ENCODE results near the gene KCTD10. TPM values are rescaled to one million over a fixed set of nuclear protein-coding genes. Genes with fewer than 3 reads are reported as not detected.

The KCTD10 gene
- total and polyA plus RNA-seq, 2 of the 13 experiments (the other 11 are each of a cell fraction or from before 2014, with no cell fraction given) = 6.9 to 25.4 TPM

GRCh38 chr12:109525279-109525585 is 48.1 kb upstream of the KCTD10 start (continued):
- TF ChIP-seq ZNF34 (CRISPR knock-in tag; IDR thresholded peaks at IDR 0.05; ENCODE audit: borderline replicate concordance) (no peak), SKIL (CRISPR knock-in tag; IDR thresholded peaks at IDR 0.05; ENCODE audit: borderline replicate concordance) (no peak), SRSF4 (IDR thresholded peaks at IDR 0.05; ENCODE audit: low read depth, low read length, poor library complexity, severe bottlenecking) (no peak), ZNF781 (CRISPR knock-in tag; IDR thresholded peaks at IDR 0.05; ENCODE audit: borderline replicate concordance, not compliant biosample characterization) (no peak), ATF3 (CRISPR knock-in tag; IDR thresholded peaks at IDR 0.05) (no peak), ZNF318 (CRISPR knock-in tag; IDR thresholded peaks at IDR 0.05) (no peak), ZMYM3 (CRISPR knock-in tag; IDR thresholded peaks at IDR 0.05) (no peak), TEAD2 (CRISPR knock-in tag; IDR thresholded peaks at IDR 0.05) (no peak), ZNF616 (CRISPR knock-in tag; IDR thresholded peaks at IDR 0.05; ENCODE audit: low read depth) (no peak), ZNF564 (CRISPR knock-in tag; IDR thresholded peaks at IDR 0.05) (no peak), BCL6 (CRISPR knock-in tag; IDR thresholded peaks at IDR 0.05) (no peak), NR1H2 (CRISPR knock-in tag; IDR thresholded peaks at IDR 0.05; ENCODE audit: borderline replicate concordance, low read depth) (no peak), ZNF775 (CRISPR knock-in tag; IDR thresholded peaks at IDR 0.05; ENCODE audit: borderline replicate concordance) (no peak), PRDM4 (CRISPR knock-in tag; IDR thresholded peaks at IDR 0.05; ENCODE audit: borderline replicate concordance) (no peak), ZNF276 (CRISPR knock-in tag; IDR thresholded peaks at IDR 0.05; ENCODE audit: low read depth) (no peak)

Data from HepG2 (cell line).